Measurements from ENCODE around the gene CYB5RL.
"Not testable (repeated sequence)": the region's sequence is repeated elsewhere in the genome, so short reads cannot be mapped to it uniquely, and the experiment has no call there.

CYB5RL gene

GRCh38 chr1:54225986-54226559, 26.2 kb upstream of the CYB5RL start:
- DNase-seq (ENCODE audit: low spot score) = no peak

GRCh38 chr1:54225378-54225777, 25.5 kb upstream of the CYB5RL start:
- no peak for DNase-seq (ENCODE audit: low spot score)

GRCh38 chr1:54224233-54224632, 24.4 kb upstream of the CYB5RL start:
- no peak for DNase-seq (ENCODE audit: low spot score)

- no peak for DNase-seq (ENCODE audit: low spot score)
These were observed 23.8 kb upstream of the CYB5RL start for GRCh38 chr1:54223441-54224202.

GRCh38 chr1:54222711-54223110, 22.9 kb upstream of the CYB5RL start:
- DNase-seq (ENCODE audit: low spot score) = no peak

GRCh38 chr1:54221867-54222484, 22.1 kb upstream of the CYB5RL start:
- no peak for DNase-seq (ENCODE audit: low spot score)

- DNase-seq (ENCODE audit: low spot score) = no peak
These were observed 21.4 kb upstream of the CYB5RL start for GRCh38 chr1:54221113-54221834.

- DNase-seq (ENCODE audit: low spot score) = no peak
These were observed 20.4 kb upstream of the CYB5RL start for GRCh38 chr1:54220004-54220811.

- DNase-seq (ENCODE audit: low spot score) = no peak
These were observed 19.8 kb upstream of the CYB5RL start for GRCh38 chr1:54219688-54220003.

GRCh38 chr1:54218883-54219687, 19.3 kb upstream of the CYB5RL start:
- no peak for DNase-seq (ENCODE audit: low spot score)

GRCh38 chr1:54215523-54215922, 15.7 kb upstream of the CYB5RL start:
- no peak for DNase-seq (ENCODE audit: low spot score)

GRCh38 chr1:54212872-54213271, 13.0 kb upstream of the CYB5RL start:
- DNase-seq (ENCODE audit: low spot score) = no peak

- not testable (repeated sequence) for DNase-seq (ENCODE audit: low spot score)
These were observed 8.1 kb upstream of the CYB5RL start for GRCh38 chr1:54207896-54208295.

- no peak for DNase-seq (ENCODE audit: low spot score)
These were observed 7.5 kb upstream of the CYB5RL start for GRCh38 chr1:54207287-54207686.

GRCh38 chr1:54204199-54204598, 4.4 kb upstream of the CYB5RL start:
- no peak for DNase-seq (ENCODE audit: low spot score)

GRCh38 chr1:54200519-54200997, 728 bp upstream of the CYB5RL start:
- no peak for DNase-seq (ENCODE audit: low spot score)

GRCh38 chr1:54199151-54199764, 572 bp downstream of the CYB5RL start:
- no peak for DNase-seq (ENCODE audit: low spot score)

- no peak for DNase-seq (ENCODE audit: low spot score)
These were observed 6.4 kb downstream of the CYB5RL start for GRCh38 chr1:54193453-54193852.

- no peak for DNase-seq (ENCODE audit: low spot score)
These were observed 8.3 kb downstream of the CYB5RL start for GRCh38 chr1:54191525-54191924.

- DNase-seq (ENCODE audit: low spot score) = no peak
These were observed 9.3 kb downstream of the CYB5RL start for GRCh38 chr1:54190526-54190925.

GRCh38 chr1:54188291-54188690, 11.5 kb downstream of the CYB5RL start:
- no peak for DNase-seq (ENCODE audit: low spot score)

Measured in COLO829 (cell line).